HS-27A (cell line): ENCODE results near the gene ABCB9.
A peak's percentile ranks its signal among the peaks of the same experiment; 100 is the strongest.
"Not testable (repeated sequence)": the region's sequence is repeated elsewhere in the genome, so short reads cannot be mapped to it uniquely, and the experiment has no call there.

Source experiments
- DNase-seq: peaks from one replicate; pipeline ENCODE4 v3.0.0-alpha.2; 2012; ENCODE audit warnings: low read depth, missing footprints

The ABCB9 gene

GRCh38 chr12:122963941-122964265 is 2.4 kb downstream of the ABCB9 start:
- no peak for DNase-seq

GRCh38 chr12:122961531-122962329 is 4.5 kb downstream of the ABCB9 start:
- no peak for DNase-seq

- no peak for DNase-seq
Measured at GRCh38 chr12:122960193-122960569, 6.1 kb downstream of the ABCB9 start.

- DNase-seq: no peak
Measured at GRCh38 chr12:122959566-122960192, 6.6 kb downstream of the ABCB9 start.

- DNase-seq: no peak
Measured at GRCh38 chr12:122958198-122958888, 7.9 kb downstream of the ABCB9 start.

- DNase-seq: no peak
Measured at GRCh38 chr12:122956035-122956434, 10.2 kb downstream of the ABCB9 start.

- no peak for DNase-seq
Measured at GRCh38 chr12:122955156-122955555, 11.1 kb downstream of the ABCB9 start.

GRCh38 chr12:122951979-122952892 is 14.0 kb downstream of the ABCB9 start:
- DNase-seq: no peak

GRCh38 chr12:122951406-122951805 is 14.9 kb downstream of the ABCB9 start:
- no peak for DNase-seq

- DNase-seq: no peak
Measured at GRCh38 chr12:122949816-122950675, 16.2 kb downstream of the ABCB9 start.

- DNase-seq: no peak
Measured at GRCh38 chr12:122949405-122949804, 16.9 kb downstream of the ABCB9 start.

- DNase-seq: no peak
Measured at GRCh38 chr12:122948605-122949004, 17.7 kb downstream of the ABCB9 start.

- no peak for DNase-seq
Measured at GRCh38 chr12:122947352-122947792, 18.9 kb downstream of the ABCB9 start.

- DNase-seq: peak; percentile 96
Measured at GRCh38 chr12:122946690-122947341, 19.4 kb downstream of the ABCB9 start.

- DNase-seq: no peak
Measured at GRCh38 chr12:122944605-122945592, 21.4 kb downstream of the ABCB9 start.

- no peak for DNase-seq
Measured at GRCh38 chr12:122943196-122943595, 23.1 kb downstream of the ABCB9 start.

- DNase-seq: no peak
Measured at GRCh38 chr12:122942637-122943036, 23.6 kb downstream of the ABCB9 start.

GRCh38 chr12:122941351-122941750 is 24.9 kb downstream of the ABCB9 start:
- not testable (repeated sequence) for DNase-seq

GRCh38 chr12:122939125-122939524 is 27.1 kb downstream of the ABCB9 start:
- no peak for DNase-seq
